ENCODE results near the gene SSH2.
"Not testable (repeated sequence)": the region's sequence is repeated elsewhere in the genome, so short reads cannot be mapped to it uniquely, and the experiment has no call there.

The SSH2 gene

DNA sequence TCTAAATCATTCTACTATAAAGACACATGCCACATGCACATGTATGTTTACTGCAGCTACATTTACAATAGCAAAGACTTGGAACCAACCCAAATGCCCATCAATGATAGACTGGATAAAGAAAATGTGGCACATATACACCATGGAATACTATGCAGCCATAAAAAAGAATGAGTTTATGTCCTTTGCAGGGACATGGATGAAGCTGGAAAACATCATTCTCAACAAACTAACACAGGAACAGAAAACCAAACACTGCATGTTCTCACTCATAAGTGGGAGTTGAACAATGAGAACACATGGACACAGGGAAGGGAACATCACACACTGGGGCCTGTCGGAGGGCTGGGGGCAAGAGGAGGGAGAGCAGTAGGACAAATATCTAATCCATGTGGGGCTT lies 204.6 kb downstream of the SSH2 start:
- peaks cover 28% of the 10 kb centered on the region for H3K4me1 ChIP-seq (ENCODE audit: control insufficient read depth, insufficient read depth, low read length)
- not testable (repeated sequence) for H3K9ac ChIP-seq (ENCODE audit: low read length); H3K27me3 ChIP-seq (replicated peaks; ENCODE audit: control insufficient read depth, insufficient read depth, low read length); H3K9me3 ChIP-seq (ENCODE audit: control insufficient read depth, low read length); DNase-seq (ENCODE audit: low read depth); H3K4me3 ChIP-seq (ENCODE audit: low read length); H3K36me3 ChIP-seq (ENCODE audit: control insufficient read depth, insufficient read depth, low read length, severe bottlenecking)

DNA sequence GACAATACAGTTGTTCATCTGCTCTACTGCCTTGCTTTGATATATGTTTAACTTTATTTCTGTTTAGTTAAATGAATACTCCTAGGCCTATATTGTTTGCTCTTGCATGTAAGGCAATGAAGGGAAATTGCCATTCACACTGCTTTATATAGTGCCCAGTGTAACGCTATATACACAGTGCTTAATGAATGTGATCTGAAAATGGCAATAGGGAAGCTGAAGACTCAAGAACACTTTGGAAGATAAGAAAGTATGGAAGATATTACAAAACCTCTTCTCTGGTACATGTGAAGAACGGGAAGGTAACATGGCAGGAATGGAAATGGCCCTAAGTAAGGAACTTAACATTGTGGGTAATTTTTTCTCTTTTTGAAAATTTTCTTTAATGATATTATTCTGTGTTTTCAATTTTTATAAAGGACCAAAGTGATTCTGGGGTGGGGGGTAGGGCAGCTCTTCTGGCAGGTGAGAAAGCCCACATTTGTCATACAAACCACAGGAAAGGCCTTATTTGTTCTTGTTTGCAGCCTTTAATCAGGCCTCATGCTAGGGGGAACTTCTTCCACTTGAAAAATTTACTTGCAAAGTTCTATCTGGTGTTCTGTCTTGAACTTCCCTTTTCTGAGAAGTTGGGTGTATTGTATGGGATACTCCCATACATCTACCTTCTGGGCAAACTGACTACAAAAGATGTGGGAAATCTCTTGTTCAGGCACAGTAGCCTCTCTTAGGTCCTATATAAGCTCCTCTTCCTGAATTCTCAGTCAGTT lies 206.6 kb downstream of the SSH2 start:
- Histone ChIP-seq H3K4me1 (ENCODE audit: control insufficient read depth, insufficient read depth, low read length) (peaks cover 37% of the 10 kb centered on the region), H3K9me3 (ENCODE audit: control insufficient read depth, low read length) (peaks cover 4% of the 10 kb centered on the region), H3K27me3 (replicated peaks; ENCODE audit: control insufficient read depth, insufficient read depth, low read length) (no peaks in the 10 kb centered on the region), H3K4me3 (ENCODE audit: low read length) (peak overlapping the region; percentile 72), H3K36me3 (ENCODE audit: control insufficient read depth, insufficient read depth, low read length, severe bottlenecking) (no peaks in the 10 kb centered on the region), H3K9ac (ENCODE audit: low read length) (no peak overlapping the region)
- no peak for DNase-seq (ENCODE audit: low read depth)

DNA sequence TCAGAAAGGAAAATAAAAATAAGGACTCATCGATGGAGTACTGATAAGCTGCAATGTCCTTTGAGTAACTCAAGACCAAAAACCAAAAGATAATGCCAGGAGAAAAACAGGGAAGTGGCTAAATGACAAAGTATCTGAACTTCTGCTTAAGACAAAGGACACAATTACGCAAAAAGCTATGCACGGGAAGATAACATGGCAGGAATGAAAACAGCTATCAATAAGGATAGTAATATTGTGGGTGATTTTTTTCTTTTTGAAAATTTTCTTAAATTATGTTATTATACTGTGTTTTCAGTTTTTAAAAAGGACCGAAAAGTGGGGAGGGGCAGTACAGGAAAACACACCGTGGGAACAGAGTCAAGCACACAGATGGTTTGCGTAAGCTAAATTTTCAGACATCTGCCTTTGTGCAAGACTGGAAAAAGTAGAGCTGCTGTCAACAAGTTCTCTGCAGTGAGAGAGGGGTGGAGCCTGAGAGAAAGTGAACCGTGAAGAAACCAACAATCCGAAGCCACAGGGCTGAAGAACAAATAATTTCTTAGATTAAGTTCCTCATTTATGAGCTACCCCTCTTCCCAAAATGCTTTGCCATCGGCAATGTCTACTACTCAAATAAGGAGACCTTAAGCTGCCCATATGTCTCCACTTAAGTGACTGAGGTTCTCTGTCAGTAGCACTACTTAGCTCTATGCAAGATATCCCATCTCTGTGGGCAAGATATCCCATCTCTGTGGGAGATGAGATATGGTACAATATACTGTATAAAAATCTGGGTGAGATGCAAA lies 207.4 kb downstream of the SSH2 start:
- Histone ChIP-seq H3K4me1 (ENCODE audit: control insufficient read depth, insufficient read depth, low read length) (peaks cover 37% of the 10 kb centered on the region), H3K36me3 (ENCODE audit: control insufficient read depth, insufficient read depth, low read length, severe bottlenecking) (no peaks in the 10 kb centered on the region), H3K9me3 (ENCODE audit: control insufficient read depth, low read length) (no peaks in the 10 kb centered on the region), H3K4me3 (ENCODE audit: low read length) (peak overlapping the region; percentile 72), H3K27me3 (replicated peaks; ENCODE audit: control insufficient read depth, insufficient read depth, low read length) (no peaks in the 10 kb centered on the region), H3K9ac (ENCODE audit: low read length) (peak overlapping the region; percentile 59)
- peak; percentile 94 for DNase-seq (ENCODE audit: low read depth)

DNA sequence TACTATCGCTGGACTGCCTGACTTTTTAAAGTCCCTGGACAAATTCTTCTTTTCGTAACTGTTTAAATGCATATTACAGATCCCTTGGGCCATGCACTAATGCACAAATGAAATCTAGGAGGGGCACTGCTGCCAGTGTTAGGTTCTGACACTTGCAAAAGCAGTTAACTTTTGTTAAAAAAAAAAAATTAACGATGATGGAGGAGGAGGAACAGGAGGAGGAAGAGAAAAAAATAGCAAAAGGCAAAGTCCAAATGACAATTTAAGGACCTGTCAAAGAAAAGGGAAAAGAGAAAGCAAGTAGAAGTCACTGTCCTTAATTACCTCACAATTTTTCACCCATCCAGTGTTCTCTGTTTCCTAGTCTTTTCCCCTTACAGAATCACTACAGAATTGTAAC lies 209.5 kb downstream of the SSH2 start:
- no peaks in the 10 kb centered on the region for H3K9me3 ChIP-seq (ENCODE audit: control insufficient read depth, low read length)
- no peak for DNase-seq (ENCODE audit: low read depth)
- H3K27me3 ChIP-seq (replicated peaks; ENCODE audit: control insufficient read depth, insufficient read depth, low read length): no peaks in the 10 kb centered on the region
- H3K4me3 ChIP-seq (ENCODE audit: low read length): no peak overlapping the region
- no peaks in the 10 kb centered on the region for H3K36me3 ChIP-seq (ENCODE audit: control insufficient read depth, insufficient read depth, low read length, severe bottlenecking)
- H3K4me1 ChIP-seq (ENCODE audit: control insufficient read depth, insufficient read depth, low read length): peaks cover 27% of the 10 kb centered on the region
- peak overlapping the region; percentile 21 for H3K9ac ChIP-seq (ENCODE audit: low read length)

DNA sequence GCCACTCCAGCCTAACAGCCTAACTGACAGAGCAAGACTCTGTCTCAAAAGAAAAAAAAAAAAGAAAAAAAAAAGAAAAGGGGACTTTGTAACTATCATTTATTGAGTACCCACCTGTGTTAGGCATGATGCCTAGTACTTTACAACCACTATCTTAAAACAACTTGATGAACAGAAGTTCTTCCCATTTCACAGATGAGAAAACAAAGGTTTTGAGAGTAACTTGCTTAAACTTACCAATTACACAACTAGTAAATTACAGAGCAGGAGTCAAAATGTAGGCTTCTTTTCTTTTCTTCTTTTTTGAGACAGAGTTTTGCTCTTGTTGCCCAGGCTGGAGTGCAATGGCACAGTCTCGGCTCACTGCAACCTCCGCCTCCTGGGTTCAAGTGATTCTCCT lies 210.6 kb downstream of the SSH2 start:
- Histone ChIP-seq H3K4me1 (ENCODE audit: control insufficient read depth, insufficient read depth, low read length) (peaks cover 27% of the 10 kb centered on the region), H3K9ac (ENCODE audit: low read length) (no peak overlapping the region), H3K4me3 (ENCODE audit: low read length) (no peak overlapping the region), H3K36me3 (ENCODE audit: control insufficient read depth, insufficient read depth, low read length, severe bottlenecking) (no peaks in the 10 kb centered on the region), H3K27me3 (replicated peaks; ENCODE audit: control insufficient read depth, insufficient read depth, low read length) (no peaks in the 10 kb centered on the region), H3K9me3 (ENCODE audit: control insufficient read depth, low read length) (no peaks in the 10 kb centered on the region)
- DNase-seq (ENCODE audit: low read depth): no peak

DNA sequence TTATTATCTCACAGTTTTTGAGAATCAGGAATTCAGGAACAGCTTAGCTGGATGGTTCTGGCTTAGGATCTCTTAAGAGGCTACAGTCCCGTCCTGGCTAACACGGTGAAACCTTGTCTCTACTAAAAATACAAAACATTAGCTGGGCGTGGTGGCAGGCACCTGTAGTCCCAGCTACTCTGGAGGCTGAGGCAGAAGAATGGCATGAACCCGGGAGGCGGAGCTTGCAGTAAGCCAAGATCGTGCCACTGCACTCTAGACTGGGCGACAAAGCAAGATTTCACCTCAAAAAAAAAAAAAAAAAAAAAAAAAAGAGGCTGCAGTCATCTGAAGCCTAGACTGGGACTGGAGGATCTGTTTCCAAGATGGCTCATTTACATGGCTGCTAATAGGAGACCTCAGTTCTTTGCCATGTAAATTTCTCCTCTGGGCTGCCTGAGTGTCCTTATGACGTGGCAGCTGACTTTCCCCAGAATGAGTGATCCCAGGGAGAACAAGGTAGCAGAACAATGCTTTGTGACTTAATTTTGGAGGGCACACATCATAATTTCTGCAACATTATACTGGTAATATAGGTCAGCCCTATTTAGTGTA lies 211.5 kb downstream of the SSH2 start:
- Histone ChIP-seq H3K36me3 (ENCODE audit: control insufficient read depth, insufficient read depth, low read length, severe bottlenecking) (no peaks in the 10 kb centered on the region), H3K4me3 (ENCODE audit: low read length) (no peak overlapping the region), H3K27me3 (replicated peaks; ENCODE audit: control insufficient read depth, insufficient read depth, low read length) (no peaks in the 10 kb centered on the region), H3K4me1 (ENCODE audit: control insufficient read depth, insufficient read depth, low read length) (peaks cover 27% of the 10 kb centered on the region), H3K9ac (ENCODE audit: low read length) (no peak overlapping the region), H3K9me3 (ENCODE audit: control insufficient read depth, low read length) (no peaks in the 10 kb centered on the region)
- DNase-seq (ENCODE audit: low read depth): no peak

DNA sequence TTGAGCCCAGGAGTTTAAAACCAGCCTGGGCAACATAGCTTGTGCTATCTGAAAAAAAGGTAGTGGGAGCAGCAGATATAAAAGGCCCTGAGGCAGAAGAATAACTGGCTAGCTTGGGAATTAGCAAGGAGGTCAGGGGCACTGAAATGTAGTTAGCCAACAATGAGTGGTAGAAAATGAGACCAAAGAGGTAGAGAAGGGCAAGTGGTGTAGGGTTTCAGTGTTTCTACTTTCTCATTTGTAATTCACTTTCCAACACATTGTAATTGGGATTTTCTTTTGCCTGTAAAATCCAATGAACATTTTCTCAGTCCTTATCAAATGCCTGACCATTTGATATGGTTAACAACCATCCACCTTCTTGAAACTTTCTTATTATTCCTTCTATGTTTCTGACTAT lies 212.2 kb downstream of the SSH2 start:
- DNase-seq (ENCODE audit: low read depth): no peak
- Histone ChIP-seq H3K4me1 (ENCODE audit: control insufficient read depth, insufficient read depth, low read length) (peaks cover 21% of the 10 kb centered on the region), H3K36me3 (ENCODE audit: control insufficient read depth, insufficient read depth, low read length, severe bottlenecking) (no peaks in the 10 kb centered on the region), H3K4me3 (ENCODE audit: low read length) (no peak overlapping the region), H3K9ac (ENCODE audit: low read length) (no peak overlapping the region), H3K9me3 (ENCODE audit: control insufficient read depth, low read length) (no peaks in the 10 kb centered on the region), H3K27me3 (replicated peaks; ENCODE audit: control insufficient read depth, insufficient read depth, low read length) (no peaks in the 10 kb centered on the region)

DNA sequence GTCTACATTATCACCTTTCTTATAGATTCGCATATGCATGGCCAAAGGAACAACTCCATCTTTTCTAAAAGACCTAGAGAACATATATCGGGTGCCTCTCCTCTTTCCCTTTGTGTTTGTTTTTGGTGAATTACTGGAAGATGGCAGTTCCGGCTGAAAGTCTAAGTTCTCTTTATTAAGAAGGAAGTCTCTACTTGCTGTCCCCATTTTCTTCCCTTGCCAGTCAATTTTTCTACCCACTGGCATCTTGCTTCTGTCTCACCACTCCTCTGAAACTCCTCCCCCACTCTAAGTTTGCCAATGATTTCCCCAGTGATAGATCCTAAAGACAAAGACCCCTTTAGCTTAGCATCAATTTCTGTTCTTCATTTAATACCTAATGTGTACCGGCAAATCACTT lies 213.5 kb downstream of the SSH2 start:
- Histone ChIP-seq H3K9me3 (ENCODE audit: control insufficient read depth, low read length) (no peaks in the 10 kb centered on the region), H3K9ac (ENCODE audit: low read length) (no peak overlapping the region), H3K36me3 (ENCODE audit: control insufficient read depth, insufficient read depth, low read length, severe bottlenecking) (no peaks in the 10 kb centered on the region), H3K27me3 (replicated peaks; ENCODE audit: control insufficient read depth, insufficient read depth, low read length) (no peaks in the 10 kb centered on the region), H3K4me3 (ENCODE audit: low read length) (no peak overlapping the region), H3K4me1 (ENCODE audit: control insufficient read depth, insufficient read depth, low read length) (peaks cover 23% of the 10 kb centered on the region)
- no peak for DNase-seq (ENCODE audit: low read depth)

DNA sequence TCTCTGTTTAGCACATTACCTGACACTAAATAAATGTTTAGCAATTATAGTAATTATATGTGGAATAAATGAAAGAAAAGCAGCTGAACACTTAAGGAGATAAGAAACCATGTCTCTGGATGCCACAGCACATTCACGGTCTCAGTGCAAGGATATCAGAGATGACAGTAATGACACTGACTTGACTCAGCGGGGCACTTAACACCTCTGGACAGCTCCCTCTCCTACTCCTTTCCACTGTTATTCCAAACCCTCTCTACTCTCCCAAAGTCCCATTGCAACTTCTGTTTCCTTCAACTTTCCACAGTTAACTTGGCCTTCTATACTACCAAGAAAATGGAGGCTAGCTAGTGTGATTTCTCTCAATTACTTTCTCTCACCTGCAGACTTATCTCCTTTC lies 214.3 kb downstream of the SSH2 start:
- no peaks in the 10 kb centered on the region for H3K36me3 ChIP-seq (ENCODE audit: control insufficient read depth, insufficient read depth, low read length, severe bottlenecking)
- H3K9ac ChIP-seq (ENCODE audit: low read length): no peak overlapping the region
- H3K4me3 ChIP-seq (ENCODE audit: low read length): no peak overlapping the region
- peaks cover 28% of the 10 kb centered on the region for H3K4me1 ChIP-seq (ENCODE audit: control insufficient read depth, insufficient read depth, low read length)
- DNase-seq (ENCODE audit: low read depth): no peak
- no peaks in the 10 kb centered on the region for H3K9me3 ChIP-seq (ENCODE audit: control insufficient read depth, low read length)
- H3K27me3 ChIP-seq (replicated peaks; ENCODE audit: control insufficient read depth, insufficient read depth, low read length): no peaks in the 10 kb centered on the region

DNA sequence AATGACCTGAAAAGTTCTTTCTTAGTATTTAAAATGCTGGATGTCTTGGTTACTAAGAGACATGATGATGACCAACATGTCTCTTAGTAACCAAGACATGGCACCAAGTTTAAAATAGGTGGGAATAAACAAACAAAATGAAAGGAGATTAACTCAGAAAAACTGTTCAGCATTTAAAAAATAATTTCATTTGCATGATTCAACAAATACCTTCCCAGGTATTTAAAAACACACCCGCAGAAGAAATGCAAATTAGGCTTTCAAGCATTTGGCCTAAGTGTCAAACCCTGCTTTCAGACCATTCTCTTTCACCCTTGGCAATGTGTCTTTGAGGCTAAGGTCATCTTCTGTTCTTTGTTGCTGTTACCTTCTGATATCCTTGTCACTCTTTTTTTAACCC lies 215.9 kb downstream of the SSH2 start:
- no peak overlapping the region for H3K9ac ChIP-seq (ENCODE audit: low read length)
- no peaks in the 10 kb centered on the region for H3K27me3 ChIP-seq (replicated peaks; ENCODE audit: control insufficient read depth, insufficient read depth, low read length)
- DNase-seq (ENCODE audit: low read depth): no peak
- H3K9me3 ChIP-seq (ENCODE audit: control insufficient read depth, low read length): no peaks in the 10 kb centered on the region
- no peak overlapping the region for H3K4me3 ChIP-seq (ENCODE audit: low read length)
- H3K36me3 ChIP-seq (ENCODE audit: control insufficient read depth, insufficient read depth, low read length, severe bottlenecking): no peaks in the 10 kb centered on the region
- peaks cover 32% of the 10 kb centered on the region for H3K4me1 ChIP-seq (ENCODE audit: control insufficient read depth, insufficient read depth, low read length)

DNA sequence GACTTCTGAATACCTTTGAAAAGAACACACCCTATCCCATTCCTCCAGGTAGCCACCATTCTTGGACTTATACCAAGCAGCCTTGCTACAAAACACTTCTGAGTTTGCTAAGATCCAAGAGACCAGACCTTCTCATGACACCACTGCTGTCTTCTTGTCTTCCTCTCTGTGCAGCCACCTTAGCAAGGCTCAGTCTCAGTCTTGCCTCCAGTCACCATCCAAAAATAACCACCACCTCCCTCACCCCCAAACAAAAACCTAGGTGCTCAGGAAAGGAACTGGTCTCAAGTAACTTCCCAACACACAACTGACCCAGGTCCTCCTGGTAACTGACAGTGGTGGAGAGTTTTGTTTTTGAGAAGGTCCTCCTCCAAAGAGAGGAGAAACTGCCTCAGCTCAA lies 216.4 kb downstream of the SSH2 start:
- Histone ChIP-seq H3K27me3 (replicated peaks; ENCODE audit: control insufficient read depth, insufficient read depth, low read length) (no peaks in the 10 kb centered on the region), H3K4me3 (ENCODE audit: low read length) (no peak overlapping the region), H3K9me3 (ENCODE audit: control insufficient read depth, low read length) (no peaks in the 10 kb centered on the region), H3K36me3 (ENCODE audit: control insufficient read depth, insufficient read depth, low read length, severe bottlenecking) (no peaks in the 10 kb centered on the region), H3K9ac (ENCODE audit: low read length) (no peak overlapping the region), H3K4me1 (ENCODE audit: control insufficient read depth, insufficient read depth, low read length) (peaks cover 35% of the 10 kb centered on the region)
- DNase-seq (ENCODE audit: low read depth): no peak
